Loucy (cell line): ENCODE results near the gene C5orf24.

Source experiments
- EZH2phosphoT487 ChIP-seq: fragments of 200-600 bp; IDR thresholded peaks from 2 replicates; pipeline ENCODE4 v1.6.1; 2018; ENCODE audit warnings: antibody characterized with exemption, mild to moderate bottlenecking, moderate library complexity, borderline replicate concordance
- TF ChIP-seq, protein P1 (sequence below): fragments of 200-600 bp; sonication (generic); conservative IDR thresholded peaks from 2 replicates; pipeline ENCODE4 v1.5.1; 2014; ENCODE audit warnings: mild to moderate bottlenecking, antibody characterized with exemption, low read length

DNA sequence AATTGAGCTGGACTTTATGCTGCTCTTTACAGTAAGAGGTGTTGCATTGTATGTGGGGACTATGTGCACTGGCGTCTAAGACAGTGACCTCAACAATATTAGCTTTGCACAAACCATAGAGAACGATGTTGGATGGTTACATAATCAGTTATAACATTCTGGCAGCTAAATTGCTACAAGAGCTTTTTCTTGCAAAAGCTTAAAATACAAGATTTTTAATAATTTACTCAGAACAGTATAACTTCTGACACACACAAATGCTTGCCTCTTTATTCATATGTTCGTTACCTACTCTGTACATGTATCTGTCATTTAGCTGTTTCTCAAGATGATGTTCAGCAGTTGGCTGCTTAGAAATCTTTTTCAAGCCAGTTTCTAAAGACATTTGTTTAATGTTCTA, 11.6 kb downstream of the C5orf24 start:
- TF ChIP-seq, protein P1, sequence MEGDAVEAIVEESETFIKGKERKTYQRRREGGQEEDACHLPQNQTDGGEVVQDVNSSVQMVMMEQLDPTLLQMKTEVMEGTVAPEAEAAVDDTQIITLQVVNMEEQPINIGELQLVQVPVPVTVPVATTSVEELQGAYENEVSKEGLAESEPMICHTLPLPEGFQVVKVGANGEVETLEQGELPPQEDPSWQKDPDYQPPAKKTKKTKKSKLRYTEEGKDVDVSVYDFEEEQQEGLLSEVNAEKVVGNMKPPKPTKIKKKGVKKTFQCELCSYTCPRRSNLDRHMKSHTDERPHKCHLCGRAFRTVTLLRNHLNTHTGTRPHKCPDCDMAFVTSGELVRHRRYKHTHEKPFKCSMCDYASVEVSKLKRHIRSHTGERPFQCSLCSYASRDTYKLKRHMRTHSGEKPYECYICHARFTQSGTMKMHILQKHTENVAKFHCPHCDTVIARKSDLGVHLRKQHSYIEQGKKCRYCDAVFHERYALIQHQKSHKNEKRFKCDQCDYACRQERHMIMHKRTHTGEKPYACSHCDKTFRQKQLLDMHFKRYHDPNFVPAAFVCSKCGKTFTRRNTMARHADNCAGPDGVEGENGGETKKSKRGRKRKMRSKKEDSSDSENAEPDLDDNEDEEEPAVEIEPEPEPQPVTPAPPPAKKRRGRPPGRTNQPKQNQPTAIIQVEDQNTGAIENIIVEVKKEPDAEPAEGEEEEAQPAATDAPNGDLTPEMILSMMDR: no peak
- no peak for TF ChIP-seq EZH2phosphoT487
